Aorta (tissue), 5 donors: Measurements from ENCODE around the gene ACSS3. TPM values are rescaled to one million over a fixed set of nuclear protein-coding genes. Genes with fewer than 3 reads are reported as not detected.
"Not testable (repeated sequence)": the region's sequence is repeated elsewhere in the genome, so short reads cannot be mapped to it uniquely, and the experiment has no call there.

ENCODE experiments used
- ATAC-seq: fragments of 200-7000 bp; cut with Tn5 transposase; one replicate; pipeline ENCODE4 v1.9.1; 2022; ENCODE audit warnings: moderate library complexity; ENCODE audit not compliant: low FRiP score
- DNase-seq, 2 donors: peaks; one replicate each; pipeline ENCODE4 v3.0.0-alpha.2; 2020
- H3K27ac ChIP-seq, 2 donors: one replicate each; pipeline ENCODE4 v1.5.1; 2013; ENCODE audit warnings: low read length in 2 of 2, mild to moderate bottlenecking in 2 of 2, moderate library complexity in 2 of 2, control low read depth in 1 of 2, inconsistent platforms in 1 of 2, low read depth in 1 of 2
- H3K27me3 ChIP-seq, 2 donors: one replicate each; pipeline ENCODE4 v1.6.1; 2013; ENCODE audit warnings: control low read depth in 1 of 2, low read length in 1 of 2, mild to moderate bottlenecking in 1 of 2, moderate library complexity in 1 of 2; ENCODE audit not compliant: insufficient read depth in 2 of 2, control insufficient read depth in 1 of 2
- H3K36me3 ChIP-seq, 2 donors: one replicate each; pipeline ENCODE4 v1.6.1; 2013; ENCODE audit warnings: control low read depth in 1 of 2, low read length in 1 of 2, mild to moderate bottlenecking in 1 of 2; ENCODE audit not compliant: insufficient read depth in 2 of 2, control insufficient read depth in 1 of 2
- H3K4me1 ChIP-seq, 2 donors: one replicate each; pipeline ENCODE4 v1.6.1; 2013; ENCODE audit warnings: low read length in 2 of 2, control low read depth in 1 of 2, mild to moderate bottlenecking in 1 of 2, moderate library complexity in 1 of 2; ENCODE audit not compliant: insufficient read depth in 2 of 2, control insufficient read depth in 1 of 2
- H3K4me3 ChIP-seq, 2 donors: one replicate each; pipeline ENCODE4 v1.5.1; 2013; ENCODE audit warnings: low read length in 2 of 2, control low read depth in 1 of 2, mild to moderate bottlenecking in 1 of 2
- H3K9me3 ChIP-seq: one replicate; pipeline ENCODE4 v1.6.1; 2013; ENCODE audit warnings: mild to moderate bottlenecking, low read length; ENCODE audit not compliant: control insufficient read depth
- WGBS, 2 donors: extraction: QIAGEN DNeasy Blood & Tissue Kit; methylation state at CpG; one replicate each; pipeline ENCODE4 v1.1.7; 2013; 5-methylcytosine and 5-hydroxymethylcytosine counted together
- intact Hi-C, 2 donors: fragments of 100-400 bp; cut with DNase I; formaldehyde crosslinking; loops; one replicate each; pipeline versions ENCODE4 v1.14.2 to v1.15.0; 2022
- polyA plus RNA-seq, 2 donors: library from polyadenylated mRNA; stranded (reverse); fragments of 200-250 nt; gene quantifications; one replicate each; pipeline ENCODE4 v1.2.3, GENCODE V29; 2013
- total RNA-seq, 2 donors: library from RNA; stranded (reverse); fragmentation: NEBNext Ultra II Directional; extraction: Animal tissue kit (Norgen Biotek cat#: 25700); gene quantifications; one replicate each; pipeline ENCODE4 v1.2.1, GENCODE V29; 2021
- donor health status: healthy with polysubstance abuse.
- donor health status: Bipolar disorder and iron deficiency.
- donor health status: DM: no; HTN: no; CAD: no.
- donor health status: DM: no; HTN: no; CAD: no.
- donor health status: DM: yes; HTN: yes; CAD: no.

The ACSS3 gene
- total and polyA plus RNA-seq, 4 donors, result 6.4 to 24.6 (median 14.3) TPM

DNA sequence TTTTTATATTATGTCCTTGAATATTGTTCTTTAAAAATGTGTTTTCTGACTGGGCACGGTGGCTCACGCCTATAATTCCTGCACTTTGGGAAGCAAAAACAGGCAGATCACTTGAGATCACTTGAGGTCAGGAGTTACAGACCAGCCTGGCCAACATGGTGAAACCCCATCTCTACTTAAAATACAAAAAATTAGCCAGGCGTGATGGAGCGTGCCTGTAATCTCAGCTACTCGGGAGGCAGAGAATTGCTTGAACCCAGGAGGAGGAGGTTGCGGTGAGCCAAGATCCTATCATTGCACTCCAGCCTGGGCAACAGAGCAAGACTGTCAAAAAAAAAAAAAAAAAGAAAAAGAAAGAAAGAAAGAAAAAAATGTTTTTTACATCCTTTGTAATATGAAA lies 122.7 kb downstream of the ACSS3 start:
- DNase-seq, H3K36me3 ChIP-seq, H3K9me3 ChIP-seq, ATAC-seq, intact Hi-C loops, H3K27ac ChIP-seq, H3K27me3 ChIP-seq, H3K4me3 ChIP-seq, H3K4me1 ChIP-seq: not testable (repeated sequence)
- WGBS, 2 donors, result 68 to 69% methylated on average over 6 of the region's 6 CpGs

DNA sequence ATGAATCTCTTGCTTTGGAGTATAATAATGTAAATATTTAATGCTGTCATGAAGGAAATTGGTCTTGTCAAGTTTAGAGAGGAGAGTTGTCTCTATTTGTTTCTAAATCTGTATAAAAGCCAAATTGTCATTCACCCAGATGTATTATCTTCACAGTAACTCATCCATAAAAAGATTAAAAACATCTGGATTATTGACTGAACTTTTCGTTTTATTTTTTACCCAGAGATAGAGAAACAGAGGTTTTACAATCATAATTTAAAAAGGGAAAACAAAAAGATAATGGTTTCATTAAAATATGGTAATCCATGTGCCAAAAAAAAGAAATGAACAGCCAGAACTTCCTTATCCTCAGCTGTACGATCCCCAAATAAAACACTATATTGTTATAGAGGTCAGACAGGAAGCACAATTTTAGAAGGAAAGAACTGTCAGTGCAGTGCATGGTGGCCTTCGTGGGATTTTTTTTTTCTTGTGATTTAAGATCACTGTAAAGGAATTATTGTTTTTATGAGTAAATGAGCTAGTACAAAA lies 125.9 kb downstream of the ACSS3 start:
- no peak overlapping the region for H3K27ac ChIP-seq
- H3K4me3 ChIP-seq, result no peak overlapping the region
- ATAC-seq (no peak), DNase-seq (no peak)
- 2 to 7% methylated on average over 3 of the region's 3 CpGs for WGBS, 2 donors
- H3K9me3 ChIP-seq, result no peaks in the 10 kb centered on the region
- no peaks in the 10 kb centered on the region for H3K27me3 ChIP-seq
- no peaks in the 10 kb centered on the region for H3K36me3 ChIP-seq
- intact Hi-C loops, result no loop called here
- no peaks in the 10 kb centered on the region for H3K4me1 ChIP-seq

DNA sequence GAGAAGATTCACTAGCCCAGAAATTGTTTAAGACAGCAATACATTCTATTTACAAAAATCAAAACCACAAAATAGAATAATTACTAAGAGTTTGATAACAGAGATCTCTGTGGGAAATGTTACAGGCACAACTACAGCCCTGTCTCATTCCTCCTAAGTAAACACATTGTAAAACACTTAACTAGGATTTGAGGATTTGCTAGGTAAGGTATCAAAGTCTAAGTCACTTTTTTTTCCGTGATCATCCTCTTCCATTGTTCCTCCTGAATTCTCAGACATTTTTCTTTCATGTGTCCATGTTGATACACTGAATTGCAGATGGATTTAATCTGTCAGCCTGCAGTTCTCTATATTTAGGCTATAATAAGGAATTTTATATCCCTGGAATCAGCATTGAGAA lies 127.5 kb downstream of the ACSS3 start:
- intact Hi-C loops, result no loop called here
- H3K9me3 ChIP-seq, result no peaks in the 10 kb centered on the region
- no peak for DNase-seq
- H3K27me3 ChIP-seq, result no peaks in the 10 kb centered on the region
- no peaks in the 10 kb centered on the region for H3K36me3 ChIP-seq
- 92 to 96% methylated on average over 1 of the region's 1 CpG for WGBS, 2 donors
- ATAC-seq, result no peak
- no peaks in the 10 kb centered on the region for H3K4me1 ChIP-seq
- H3K27ac ChIP-seq, result no peak overlapping the region
- no peak overlapping the region for H3K4me3 ChIP-seq

DNA sequence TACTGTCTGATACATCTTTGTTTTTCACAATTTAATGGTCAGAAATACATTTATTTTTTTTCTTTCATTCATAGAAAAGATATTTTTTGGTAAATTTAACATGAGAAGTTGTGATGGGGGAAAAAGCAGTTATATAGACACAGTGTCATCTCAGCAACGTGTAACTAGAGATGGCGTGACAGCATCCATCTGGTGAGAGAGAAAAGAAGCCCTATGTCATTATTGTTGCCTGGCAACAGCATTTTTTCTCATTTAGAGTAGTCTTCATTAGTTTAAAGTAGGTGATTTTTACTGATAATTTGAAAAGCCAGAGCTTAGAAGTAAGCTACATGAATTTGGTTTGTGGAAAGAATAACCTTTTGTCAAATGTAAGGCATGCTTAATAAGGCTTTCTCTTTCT lies 128.6 kb downstream of the ACSS3 start:
- Histone ChIP-seq H3K4me1 (no peaks in the 10 kb centered on the region), H3K4me3 (no peak overlapping the region), H3K27me3 (no peaks in the 10 kb centered on the region), H3K9me3 (no peaks in the 10 kb centered on the region), H3K27ac (no peak overlapping the region), H3K36me3 (no peaks in the 10 kb centered on the region)
- DNase-seq, result no peak
- ATAC-seq, result no peak
- intact Hi-C loops, result no loop called here
- WGBS, 2 donors, result 87 to 91% methylated on average over 2 of the region's 2 CpGs

DNA sequence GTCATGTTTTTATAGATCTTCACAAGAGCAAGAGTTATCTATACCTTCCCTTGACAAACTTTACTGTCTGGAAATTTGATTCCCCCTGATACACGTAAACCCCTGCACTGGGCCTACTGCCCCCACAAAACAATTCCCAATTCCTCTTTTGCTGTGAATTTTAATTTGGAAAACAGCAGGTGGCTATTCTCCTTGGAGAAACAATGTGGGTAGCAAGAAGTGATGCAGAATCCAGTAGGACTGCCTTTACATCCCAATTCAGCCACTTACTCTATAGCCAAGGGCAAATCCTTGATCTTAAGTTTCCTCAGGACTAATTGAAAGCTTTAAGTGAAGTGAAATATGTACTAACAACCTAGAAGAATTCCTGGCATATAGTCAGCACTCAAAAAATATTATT lies 129.3 kb downstream of the ACSS3 start:
- H3K4me1 ChIP-seq, result no peaks in the 10 kb centered on the region
- no peak overlapping the region for H3K27ac ChIP-seq
- no peaks in the 10 kb centered on the region for H3K36me3 ChIP-seq
- H3K9me3 ChIP-seq, result no peaks in the 10 kb centered on the region
- ATAC-seq (no peak), DNase-seq (no peak)
- H3K27me3 ChIP-seq, result no peaks in the 10 kb centered on the region
- intact Hi-C loops, result no loop called here
- H3K4me3 ChIP-seq, result no peak overlapping the region
- WGBS, 2 donors, result 99 to 100% methylated on average over 1 of the region's 1 CpG

DNA sequence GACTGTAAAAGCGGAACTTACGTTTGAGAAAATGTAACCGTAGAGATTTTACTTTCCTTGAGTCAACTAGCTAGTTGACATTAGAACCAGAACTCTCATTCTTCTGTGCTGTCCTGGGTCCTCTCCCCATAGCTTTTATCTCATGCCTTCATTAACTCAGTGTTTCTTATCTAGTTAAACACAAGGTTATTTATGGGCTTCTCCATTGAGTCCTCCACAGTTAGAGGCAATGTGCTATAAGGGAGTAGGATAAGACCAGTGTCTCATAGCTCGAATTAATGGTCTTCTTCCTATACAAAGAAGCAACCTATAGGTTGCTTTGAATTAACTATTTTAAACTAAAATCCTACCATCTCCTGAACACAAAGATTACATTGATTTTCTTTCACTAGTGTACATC lies 129.8 kb downstream of the ACSS3 start:
- H3K27ac ChIP-seq, result no peak overlapping the region

DNA sequence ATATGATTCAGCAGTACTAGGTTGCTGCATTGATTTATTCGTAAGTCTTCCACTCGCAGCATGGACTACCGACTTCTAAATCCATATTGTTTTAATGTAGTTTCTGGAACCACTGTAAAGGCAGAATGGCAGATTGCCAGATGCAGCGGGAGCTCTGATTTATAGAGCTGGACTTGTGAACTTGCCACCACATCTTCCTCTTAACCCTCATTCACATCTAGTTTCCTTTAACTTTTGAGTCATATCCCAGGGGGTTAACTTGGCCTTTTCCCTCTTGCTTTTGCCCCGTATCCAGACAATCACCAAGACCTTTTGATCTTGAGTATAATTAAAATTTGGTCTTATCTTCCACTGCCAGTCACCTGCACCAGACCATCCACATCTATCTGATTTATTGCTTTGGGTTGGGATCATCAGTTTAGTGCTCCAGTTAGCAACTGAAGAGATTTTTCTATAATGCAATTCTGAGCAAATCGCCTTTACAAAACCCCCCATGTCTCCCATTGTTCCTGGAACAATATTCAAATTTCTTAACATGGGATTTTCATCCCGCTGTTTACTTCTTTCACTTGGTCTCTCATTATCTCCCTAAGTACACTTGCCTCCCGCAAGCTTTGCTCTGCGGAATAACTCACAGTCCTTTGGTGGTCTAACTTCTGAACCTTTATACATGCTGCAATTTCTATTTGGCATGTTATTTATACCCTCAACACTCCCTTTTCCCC lies 130.5 kb downstream of the ACSS3 start:
- H3K4me3 ChIP-seq, result no peak overlapping the region
- DNase-seq (no peak), ATAC-seq (no peak)
- H3K9me3 ChIP-seq, result no peaks in the 10 kb centered on the region
- WGBS, 2 donors, result 70 to 79% methylated on average over 9 of the region's 9 CpGs
- no peaks in the 10 kb centered on the region for H3K4me1 ChIP-seq
- intact Hi-C loops, result no loop called here
- no peaks in the 10 kb centered on the region for H3K36me3 ChIP-seq
- H3K27me3 ChIP-seq, result no peaks in the 10 kb centered on the region
- H3K27ac ChIP-seq, result no peak overlapping the region

More for the DNA sequence above, 129.8 kb downstream of the ACSS3 start:
- ATAC-seq, result no peak
- no peaks in the 10 kb centered on the region for H3K9me3 ChIP-seq
- no peak overlapping the region for H3K4me3 ChIP-seq
- H3K4me1 ChIP-seq, result no peaks in the 10 kb centered on the region
- H3K36me3 ChIP-seq, result no peaks in the 10 kb centered on the region
- H3K27me3 ChIP-seq, result no peaks in the 10 kb centered on the region
- WGBS, 2 donors, result 80 to 87% methylated on average over 4 of the region's 4 CpGs
- no peak for DNase-seq
- intact Hi-C loops, result no loop called here

DNA sequence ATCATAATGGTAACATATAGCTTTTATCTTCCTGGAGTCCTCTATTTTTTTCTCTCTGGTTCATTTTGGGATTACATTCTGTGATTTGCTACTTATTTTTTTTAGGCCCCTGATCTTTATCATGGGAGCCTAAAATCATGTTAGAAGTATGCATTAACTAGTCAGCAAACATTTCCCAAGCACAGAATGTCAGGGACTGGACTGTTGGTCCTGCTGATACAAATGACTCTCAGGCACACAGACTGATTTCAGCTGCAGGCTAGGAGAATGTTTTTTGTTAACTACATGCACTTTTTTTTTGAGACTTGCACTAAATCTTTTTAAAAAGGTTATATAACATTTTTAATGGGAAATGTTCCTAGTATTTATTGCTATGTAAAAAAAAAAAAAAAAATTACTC lies 131.1 kb downstream of the ACSS3 start:
- H3K4me3 ChIP-seq, result no peak overlapping the region
- DNase-seq (no peak), ATAC-seq (no peak)
- intact Hi-C loops, result no loop called here
- no peaks in the 10 kb centered on the region for H3K27me3 ChIP-seq
- H3K9me3 ChIP-seq, result no peaks in the 10 kb centered on the region
- no peaks in the 10 kb centered on the region for H3K4me1 ChIP-seq
- no peaks in the 10 kb centered on the region for H3K36me3 ChIP-seq
- no peak overlapping the region for H3K27ac ChIP-seq

DNA sequence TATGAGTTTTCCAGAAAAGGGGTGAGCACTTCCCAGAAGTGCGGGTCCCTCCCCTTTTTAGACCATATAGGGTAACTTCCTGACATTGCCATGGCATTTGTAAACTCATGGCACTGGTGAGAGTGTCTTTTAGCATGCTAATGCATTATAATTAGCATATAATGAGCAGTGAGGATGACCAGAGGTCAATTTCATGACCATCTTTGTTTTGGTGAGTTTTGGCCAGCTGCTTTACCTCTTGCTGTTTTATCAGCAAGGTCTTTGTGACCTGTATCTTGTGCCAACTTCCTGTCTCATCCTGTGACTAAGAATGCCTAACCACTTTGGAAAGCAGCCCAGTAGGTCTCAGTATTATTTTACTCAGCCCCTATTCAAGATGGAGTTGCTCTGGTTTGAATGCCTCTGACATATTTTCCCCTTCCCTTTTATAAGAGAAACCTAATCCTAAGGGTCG lies 131.9 kb downstream of the ACSS3 start:
- H3K9me3 ChIP-seq, H3K4me1 ChIP-seq, H3K36me3 ChIP-seq, H3K27me3 ChIP-seq, H3K27ac ChIP-seq, DNase-seq, H3K4me3 ChIP-seq, intact Hi-C loops, ATAC-seq: not testable (repeated sequence)
- WGBS, 2 donors, result 82% methylated on average over 2 of the region's 2 CpGs
